GM19328 (cell line): ENCODE results near the gene CYSTM1.

Experiments
- ATAC-seq: cut with Tn5 transposase; IDR thresholded peaks from one replicate; pipeline ENCODE4 v1.9.1; 2021; ENCODE audit warnings: mild to moderate bottlenecking, moderate library complexity; ENCODE audit not compliant: unreplicated experiment

The CYSTM1 gene, protein sequence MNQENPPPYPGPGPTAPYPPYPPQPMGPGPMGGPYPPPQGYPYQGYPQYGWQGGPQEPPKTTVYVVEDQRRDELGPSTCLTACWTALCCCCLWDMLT

DNA sequence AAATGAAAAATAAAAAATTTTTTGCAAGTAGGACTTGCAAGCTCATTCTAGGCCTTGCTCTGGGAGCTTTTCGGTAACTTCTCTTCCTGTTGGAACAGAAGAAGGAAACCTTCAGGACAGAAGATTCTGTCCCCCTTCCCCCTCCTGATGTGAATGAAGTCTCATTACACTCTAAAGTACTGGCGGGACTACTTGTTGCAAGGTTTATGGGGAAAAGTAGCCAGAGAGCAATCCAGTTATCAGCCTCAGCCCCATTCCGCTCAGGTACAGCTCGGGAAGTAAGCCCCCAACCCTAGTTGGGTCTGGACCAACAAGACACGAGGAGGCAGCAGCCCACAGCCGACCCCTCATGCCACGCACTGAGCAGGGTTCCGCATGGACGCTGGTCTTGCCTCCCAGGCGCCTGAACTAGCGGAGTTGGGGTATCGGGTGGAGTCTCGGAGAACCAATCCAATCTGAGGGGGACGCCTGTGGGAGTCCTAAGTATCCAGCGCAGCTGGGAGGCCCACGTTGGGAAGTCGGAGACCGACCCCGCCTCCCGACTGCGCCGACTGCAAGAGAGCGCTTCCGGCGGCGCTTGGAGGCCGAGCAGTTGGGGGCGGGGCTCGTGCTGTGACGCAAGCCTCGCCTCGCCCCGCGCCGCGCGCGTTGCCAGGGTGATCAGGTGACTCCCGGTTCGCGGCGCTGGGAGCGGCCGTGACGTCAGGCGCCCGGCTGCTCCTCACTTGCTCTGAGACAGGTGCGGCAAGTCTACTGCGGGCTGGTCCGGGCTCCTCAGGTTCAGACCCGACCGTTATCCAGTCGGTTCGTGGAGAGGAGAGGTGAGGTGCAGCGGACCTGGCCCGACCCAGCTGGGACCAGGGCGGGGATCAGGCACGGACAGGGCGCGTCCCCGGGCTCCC, at the start of gene CYSTM1:
Gene CYSTM1, plus strand, starts transcription at position 724 of the 902 bp plus-strand sequence. CDS start 19,278 bp downstream, outside the sequence.
- ATAC-seq = peak; percentile 96

- no peak for ATAC-seq
Observed at GRCh38 chr5:140125637-140126036, 49.4 kb upstream of the CYSTM1 start, which contains the start of gene IGIP. TSS of gene IGIP (plus strand) at chr5:140125937. CDS start at chr5:140128477, 2,540 bp downstream.

GRCh38 chr5:140126315-140127012, 48.5 kb upstream of the CYSTM1 start:
- ATAC-seq = no peak

- no peak for ATAC-seq
Observed at GRCh38 chr5:140128376-140128775, 46.6 kb upstream of the CYSTM1 start.

- no peak for ATAC-seq
Observed at GRCh38 chr5:140130949-140131733, 43.8 kb upstream of the CYSTM1 start.

GRCh38 chr5:140131967-140132409, 43.0 kb upstream of the CYSTM1 start:
- no peak for ATAC-seq

DNA sequence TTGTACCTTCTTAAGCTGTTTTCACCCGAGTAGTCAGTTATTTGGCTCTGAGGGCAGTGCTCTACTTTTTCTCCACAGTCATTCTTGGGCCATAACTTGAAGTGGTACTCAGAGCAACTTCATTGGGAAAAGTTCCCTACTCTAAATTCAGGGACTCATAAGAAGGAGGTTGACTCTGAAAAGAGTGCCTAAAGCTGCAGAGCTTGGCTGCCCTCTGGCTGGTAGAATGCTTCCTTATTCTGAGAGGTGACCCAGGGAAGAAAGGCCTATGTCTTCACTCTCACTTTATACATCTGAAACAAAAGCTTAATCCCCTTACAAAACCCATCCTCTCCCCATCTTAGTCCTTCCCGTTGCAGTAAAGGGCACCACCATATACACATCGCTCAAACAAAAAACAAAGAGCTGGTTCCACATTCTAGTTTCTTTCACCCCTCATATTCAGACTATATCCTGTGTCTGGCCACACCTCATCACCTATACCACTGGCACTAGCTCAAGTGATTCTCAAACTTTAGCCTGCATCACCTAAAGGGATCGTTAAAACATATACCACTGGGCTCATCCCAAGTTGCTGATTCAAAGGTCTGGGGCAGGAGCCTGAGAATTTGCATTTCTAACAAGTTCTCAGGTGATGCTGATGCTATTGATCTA, 41.3 kb upstream of the CYSTM1 start:
- ATAC-seq = no peak

DNA sequence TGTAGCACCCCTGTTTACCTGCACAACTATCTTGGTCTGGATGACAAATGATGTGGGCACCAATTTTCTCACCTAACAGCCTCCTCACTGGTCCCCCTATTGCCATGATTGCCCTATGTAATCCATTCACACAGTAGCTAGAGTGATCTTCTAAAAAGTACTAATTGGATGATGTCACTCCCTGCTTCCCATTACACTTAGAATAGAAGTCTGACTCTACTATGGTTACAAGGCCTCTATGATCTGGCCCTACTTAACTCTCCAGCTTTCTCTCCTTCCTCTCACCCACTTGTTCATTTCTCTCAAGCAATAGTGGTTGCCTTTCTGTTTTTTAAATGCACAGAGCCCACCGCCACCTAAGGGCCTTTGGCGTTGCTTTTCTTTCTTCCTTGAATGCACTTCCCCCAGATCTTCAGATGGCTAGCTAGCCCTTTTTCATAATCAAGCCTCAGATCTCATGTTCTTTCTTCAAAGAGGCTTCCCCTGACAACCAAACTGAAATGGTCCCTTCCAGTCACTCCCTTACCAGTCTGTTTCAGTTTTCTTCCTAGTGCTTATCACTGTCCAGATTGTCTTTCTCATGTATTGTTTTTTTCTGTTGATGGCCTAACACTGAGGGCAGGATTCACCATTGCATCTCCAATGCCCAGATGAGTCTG, 40.6 kb upstream of the CYSTM1 start:
- no peak for ATAC-seq

- ATAC-seq = no peak
Observed at GRCh38 chr5:140135127-140135526, 39.9 kb upstream of the CYSTM1 start.

GRCh38 chr5:140136624-140137023, 38.4 kb upstream of the CYSTM1 start:
- ATAC-seq = no peak

DNA sequence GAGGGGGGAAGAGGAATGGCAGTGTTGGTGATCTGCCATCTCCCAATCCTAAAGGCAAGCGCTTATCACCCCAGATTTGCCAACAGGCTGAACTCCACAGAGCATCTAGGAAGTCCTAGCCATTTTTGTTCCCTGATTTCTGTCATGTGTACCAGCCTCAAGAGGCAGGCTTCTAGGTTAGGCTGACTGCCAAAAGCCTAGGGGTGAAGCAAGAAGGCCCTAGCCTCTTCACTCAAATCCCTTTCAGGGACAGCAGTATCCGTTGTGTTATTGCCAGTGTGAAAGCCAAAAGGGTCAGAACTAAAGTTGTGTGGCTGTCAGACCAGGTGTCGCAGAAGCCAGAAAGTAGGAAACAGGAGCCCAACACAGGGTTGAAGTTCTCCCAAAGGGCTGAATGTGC, 34.6 kb upstream of the CYSTM1 start:
- ATAC-seq = no peak

DNA sequence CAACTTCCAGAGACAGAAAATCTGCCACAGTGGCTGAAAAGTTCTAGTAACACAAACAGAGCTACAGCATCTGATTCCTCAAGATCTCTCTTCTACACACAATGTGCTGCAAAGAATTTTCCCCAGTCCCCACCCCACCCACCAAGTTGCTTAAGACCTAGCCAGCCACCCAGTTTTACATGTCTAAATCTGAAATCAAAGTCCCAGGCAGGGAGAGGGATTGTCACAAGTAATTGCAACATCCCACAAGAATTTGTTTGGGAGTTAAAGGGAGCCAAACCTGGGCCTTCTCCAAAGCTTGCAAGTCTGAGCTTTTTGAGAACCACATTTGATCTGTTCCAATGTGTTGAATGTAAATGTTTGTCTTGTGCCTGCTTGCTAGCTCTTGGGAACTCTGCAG, 33.7 kb upstream of the CYSTM1 start:
- ATAC-seq = no peak

GRCh38 chr5:140142246-140142645, 32.7 kb upstream of the CYSTM1 start:
- ATAC-seq = no peak

- ATAC-seq = no peak
Observed at GRCh38 chr5:140142856-140143255, 32.1 kb upstream of the CYSTM1 start.

DNA sequence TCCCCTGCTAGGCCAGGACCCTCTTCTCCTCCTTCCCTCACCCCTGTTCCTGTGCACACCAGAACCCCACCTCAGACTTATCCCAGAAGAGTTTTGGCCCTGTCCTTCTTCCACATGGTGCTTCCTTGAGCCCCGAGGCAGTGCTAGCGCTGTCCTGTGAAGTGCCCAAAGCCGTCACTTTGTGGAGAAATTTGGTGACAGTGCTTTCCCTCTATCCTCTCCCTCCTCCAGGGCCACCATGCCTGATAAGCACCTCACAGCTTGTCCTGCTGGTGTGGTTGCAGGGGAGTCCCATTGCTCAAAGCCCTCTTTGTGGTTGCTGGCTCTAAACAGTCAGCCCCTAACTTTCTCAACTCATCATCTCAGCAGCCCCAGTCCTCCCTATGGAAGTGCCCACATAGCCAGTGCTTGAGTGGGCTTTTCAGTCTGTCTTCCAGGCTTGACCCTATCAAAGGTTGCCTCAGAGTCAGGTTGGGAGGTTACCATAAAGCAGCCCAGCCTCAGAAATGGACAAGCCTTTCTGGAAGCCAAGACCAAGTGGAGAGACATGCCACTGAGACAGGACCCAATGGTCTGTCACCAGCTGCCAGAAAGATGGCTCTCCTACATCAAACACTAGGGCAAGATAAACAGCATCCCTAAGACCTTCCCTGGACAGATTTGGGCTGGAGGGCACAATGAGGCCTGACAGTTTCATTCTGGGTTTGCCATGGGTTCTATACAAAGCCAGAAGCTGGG, 31.3 kb upstream of the CYSTM1 start:
- no peak for ATAC-seq

GRCh38 chr5:140145256-140145655, 29.7 kb upstream of the CYSTM1 start:
- ATAC-seq = no peak

GRCh38 chr5:140145818-140146522, 29.0 kb upstream of the CYSTM1 start:
- ATAC-seq = no peak

DNA sequence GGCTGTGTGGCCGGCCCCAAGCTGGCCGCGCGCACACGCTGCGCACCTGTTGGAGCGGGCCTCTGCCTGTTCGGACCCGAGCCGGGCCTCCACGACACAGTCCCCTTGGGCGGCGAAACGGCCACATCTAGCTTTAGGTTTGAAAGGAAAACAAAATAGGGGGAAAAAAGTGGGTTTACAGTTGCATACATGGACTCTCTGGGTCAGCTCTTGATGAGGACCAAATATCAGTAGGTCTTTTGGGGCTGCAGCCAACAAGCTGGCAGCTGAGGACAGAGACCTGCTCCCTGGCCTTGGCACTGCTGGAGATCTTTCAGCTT, 28.5 kb upstream of the CYSTM1 start:
- no peak for ATAC-seq

DNA sequence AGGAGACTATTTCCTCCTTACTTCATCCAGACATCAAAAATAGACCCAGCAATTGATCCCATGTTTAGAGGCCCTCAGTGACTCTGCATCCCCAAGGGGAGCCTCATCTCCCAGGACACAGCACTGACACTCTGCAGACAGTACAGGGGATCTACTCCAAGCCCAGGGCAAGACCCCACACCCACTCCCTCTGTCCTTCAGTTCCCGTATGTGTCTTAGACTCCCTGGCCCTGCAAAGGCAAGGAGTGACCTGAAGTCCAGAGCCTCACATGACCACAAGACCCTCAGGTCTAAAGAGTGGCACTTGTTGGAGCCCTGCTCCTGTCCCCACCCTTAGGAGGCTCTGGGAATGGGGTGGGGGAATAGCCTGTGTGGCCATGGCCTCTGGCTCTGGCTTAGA, 27.5 kb upstream of the CYSTM1 start:
- no peak for ATAC-seq
